ENCODE results near the gene TRAPPC4.
"Not testable (repeated sequence)": the region's sequence is repeated elsewhere in the genome, so short reads cannot be mapped to it uniquely, and the experiment has no call there.

The TRAPPC4 gene

DNA sequence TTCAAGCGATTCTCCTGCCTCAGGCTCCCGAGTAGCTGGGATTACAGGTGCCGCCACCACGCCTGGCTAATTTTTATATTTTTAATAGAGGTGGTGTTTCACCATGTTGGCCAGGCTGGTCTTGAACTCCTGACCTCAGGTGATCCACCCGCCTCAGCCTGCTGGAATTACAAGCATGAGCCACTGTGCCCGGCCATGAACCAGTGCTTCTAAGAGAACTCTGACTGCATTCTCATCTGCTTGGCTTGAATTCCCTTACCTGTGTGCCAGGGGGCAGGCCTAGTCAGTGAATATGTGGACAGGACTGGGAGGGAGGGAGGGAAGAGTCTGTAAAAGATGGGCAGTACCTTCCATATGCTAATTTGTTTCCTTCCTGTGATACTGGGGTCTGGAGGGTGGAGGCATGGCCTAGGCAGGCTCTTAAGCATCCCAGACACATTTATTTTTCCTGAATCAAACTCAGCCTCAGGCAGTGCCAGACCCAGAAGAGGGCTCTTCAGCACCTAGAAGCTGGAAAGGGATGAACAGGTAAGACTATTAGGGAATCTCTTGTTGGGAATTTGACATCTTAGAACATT lies 7.0 kb upstream of the TRAPPC4 start:
- H3K4me3 ChIP-seq (ENCODE audit: low read depth, low read length) = no peak overlapping the region
- TF ChIP-seq, protein P1, sequence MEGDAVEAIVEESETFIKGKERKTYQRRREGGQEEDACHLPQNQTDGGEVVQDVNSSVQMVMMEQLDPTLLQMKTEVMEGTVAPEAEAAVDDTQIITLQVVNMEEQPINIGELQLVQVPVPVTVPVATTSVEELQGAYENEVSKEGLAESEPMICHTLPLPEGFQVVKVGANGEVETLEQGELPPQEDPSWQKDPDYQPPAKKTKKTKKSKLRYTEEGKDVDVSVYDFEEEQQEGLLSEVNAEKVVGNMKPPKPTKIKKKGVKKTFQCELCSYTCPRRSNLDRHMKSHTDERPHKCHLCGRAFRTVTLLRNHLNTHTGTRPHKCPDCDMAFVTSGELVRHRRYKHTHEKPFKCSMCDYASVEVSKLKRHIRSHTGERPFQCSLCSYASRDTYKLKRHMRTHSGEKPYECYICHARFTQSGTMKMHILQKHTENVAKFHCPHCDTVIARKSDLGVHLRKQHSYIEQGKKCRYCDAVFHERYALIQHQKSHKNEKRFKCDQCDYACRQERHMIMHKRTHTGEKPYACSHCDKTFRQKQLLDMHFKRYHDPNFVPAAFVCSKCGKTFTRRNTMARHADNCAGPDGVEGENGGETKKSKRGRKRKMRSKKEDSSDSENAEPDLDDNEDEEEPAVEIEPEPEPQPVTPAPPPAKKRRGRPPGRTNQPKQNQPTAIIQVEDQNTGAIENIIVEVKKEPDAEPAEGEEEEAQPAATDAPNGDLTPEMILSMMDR (IDR thresholded peaks at IDR 0.05; ENCODE audit: low read depth, low read length) = no peak
- TF ChIP-seq, protein P2, sequence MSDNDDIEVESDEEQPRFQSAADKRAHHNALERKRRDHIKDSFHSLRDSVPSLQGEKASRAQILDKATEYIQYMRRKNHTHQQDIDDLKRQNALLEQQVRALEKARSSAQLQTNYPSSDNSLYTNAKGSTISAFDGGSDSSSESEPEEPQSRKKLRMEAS (IDR thresholded peaks at IDR 0.05; ENCODE audit: low read depth, low read length) = no peak
- TF ChIP-seq POLR2A (IDR thresholded peaks at IDR 0.05; ENCODE audit: extremely low read depth, insufficient read length) = no peak
- TF ChIP-seq MYC (IDR thresholded peaks at IDR 0.05; ENCODE audit: low read depth, low read length) = no peak
- DNase-seq (ENCODE audit: low read depth) = no peak

- no peak for DNase-seq (ENCODE audit: low read depth)
- TF ChIP-seq POLR2A (IDR thresholded peaks at IDR 0.05; ENCODE audit: extremely low read depth, insufficient read length) (peak; percentile 13), MYC (IDR thresholded peaks at IDR 0.05; ENCODE audit: low read depth, low read length) (no peak)
- TF ChIP-seq, protein P2 (IDR thresholded peaks at IDR 0.05; ENCODE audit: low read depth, low read length) = no peak
- H3K4me3 ChIP-seq (ENCODE audit: low read depth, low read length) = no peak overlapping the region
Measured at GRCh38 chr11:119012629-119013170, 5.9 kb upstream of the TRAPPC4 start.

GRCh38 chr11:119014209-119014924 lies 4.2 kb upstream of the TRAPPC4 start:
- no peak overlapping the region for H3K4me3 ChIP-seq (ENCODE audit: low read depth, low read length)
- no peak for DNase-seq (ENCODE audit: low read depth)
- TF ChIP-seq POLR2A (IDR thresholded peaks at IDR 0.05; ENCODE audit: extremely low read depth, insufficient read length) (peak; percentile 9), MYC (IDR thresholded peaks at IDR 0.05; ENCODE audit: low read depth, low read length) (no peak)
- TF ChIP-seq, protein P2 (IDR thresholded peaks at IDR 0.05; ENCODE audit: low read depth, low read length) = no peak
- TF ChIP-seq, protein P1 (IDR thresholded peaks at IDR 0.05; ENCODE audit: low read depth, low read length) = no peak

- H3K4me3 ChIP-seq (ENCODE audit: low read depth, low read length) = peak overlapping the region; percentile 100
- no peak for DNase-seq (ENCODE audit: low read depth)
- TF ChIP-seq, protein P1 (IDR thresholded peaks at IDR 0.05; ENCODE audit: low read depth, low read length) = no peak
- no peak for TF ChIP-seq MYC (IDR thresholded peaks at IDR 0.05; ENCODE audit: low read depth, low read length)
- TF ChIP-seq, protein P2 (IDR thresholded peaks at IDR 0.05; ENCODE audit: low read depth, low read length) = no peak
Measured at GRCh38 chr11:119015054-119015611, 3.4 kb upstream of the TRAPPC4 start.

- H3K4me3 ChIP-seq (ENCODE audit: low read depth, low read length) = peak overlapping the region; percentile 100
- no peak for DNase-seq (ENCODE audit: low read depth)
- TF ChIP-seq MYC (IDR thresholded peaks at IDR 0.05; ENCODE audit: low read depth, low read length) (no peak), POLR2A (IDR thresholded peaks at IDR 0.05; ENCODE audit: extremely low read depth, insufficient read length) (no peak)
Measured at GRCh38 chr11:119016216-119017009, 2.2 kb upstream of the TRAPPC4 start.

DNA sequence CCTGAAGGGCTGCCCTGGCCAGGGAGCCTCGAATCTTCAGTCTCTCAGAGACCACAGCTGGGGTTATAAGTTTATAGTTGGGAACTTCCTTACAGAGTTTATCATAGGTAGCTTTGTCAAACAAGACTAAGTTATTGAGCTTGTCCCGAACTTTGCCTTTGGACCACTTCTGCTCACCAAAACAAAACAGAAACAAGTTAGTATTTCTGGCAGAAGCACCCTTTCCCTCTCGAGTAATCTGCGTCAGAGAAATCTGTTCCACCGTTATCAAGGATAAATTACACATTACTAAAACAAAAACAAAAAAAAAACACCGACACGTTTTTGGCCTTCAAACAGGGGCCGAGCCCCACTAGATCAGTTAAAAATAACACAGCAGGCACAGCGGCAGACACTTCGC lies 1.2 kb upstream of the TRAPPC4 start:
- peak overlapping the region; percentile 100 for H3K4me3 ChIP-seq (ENCODE audit: low read depth, low read length)
- not testable (repeated sequence) for DNase-seq (ENCODE audit: low read depth)

DNA sequence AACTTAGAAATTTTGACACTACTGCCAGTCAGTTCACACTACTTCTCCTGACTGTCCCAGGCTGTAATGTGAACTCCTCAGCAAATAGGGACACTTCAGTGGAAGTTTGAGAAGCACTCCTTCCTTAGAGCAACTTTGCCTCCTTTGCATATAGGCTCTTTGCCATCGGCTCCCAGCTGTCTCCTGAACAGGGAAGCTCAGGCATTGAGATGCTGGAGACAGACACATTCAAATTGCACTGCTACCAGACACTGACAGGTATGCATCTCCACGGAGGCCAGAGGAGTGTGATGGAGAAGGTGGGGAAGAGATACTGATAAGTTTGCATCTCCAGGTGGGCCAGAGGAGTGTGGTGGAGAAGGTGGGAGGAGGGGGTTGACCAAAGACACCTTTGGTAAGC lies 1.4 kb downstream of the TRAPPC4 start:
- DNase-seq (ENCODE audit: low read depth) = no peak

More for the DNA sequence above, 1.4 kb downstream of the TRAPPC4 start:
- H3K4me3 ChIP-seq (ENCODE audit: low read depth, low read length) = peak overlapping the region; percentile 100
- TF ChIP-seq, protein P1 (IDR thresholded peaks at IDR 0.05; ENCODE audit: low read depth, low read length) = no peak
- no peak for TF ChIP-seq POLR2A (IDR thresholded peaks at IDR 0.05; ENCODE audit: extremely low read depth, insufficient read length)
- TF ChIP-seq, protein P2 (IDR thresholded peaks at IDR 0.05; ENCODE audit: low read depth, low read length) = no peak
- TF ChIP-seq MYC (IDR thresholded peaks at IDR 0.05; ENCODE audit: low read depth, low read length) = no peak
